Measurements from ENCODE around the gene GPR63.
"Not testable (repeated sequence)": the region's sequence is repeated elsewhere in the genome, so short reads cannot be mapped to it uniquely, and the experiment has no call there.

Gene GPR63

GRCh38 chr6:96837081-96837971 is at the start of gene GPR63:
GPR63 (minus strand) TSS chr6:96837477; CDS start chr6:96799731, 37,746 bp downstream.
- no peak for TF ChIP-seq CTCF (IDR thresholded peaks at IDR 0.05; ENCODE audit: low read depth, low read length, missing control alignments)
- peak; percentile 48 for DNase-seq (ENCODE audit: extremely low read depth, low read depth)
- peak within 1 kb of the TSS; percentile 86 for H3K4me3 ChIP-seq (replicated peaks; ENCODE audit: low read depth, low read length)

- no peak for DNase-seq (ENCODE audit: extremely low read depth, low read depth)
- no peak overlapping the region for H3K4me3 ChIP-seq (replicated peaks; ENCODE audit: low read depth, low read length)
- no peak for TF ChIP-seq CTCF (IDR thresholded peaks at IDR 0.05; ENCODE audit: low read depth, low read length, missing control alignments)
These were observed 49.2 kb upstream of the GPR63 start for GRCh38 chr6:96886519-96886918.

GRCh38 chr6:96885187-96885631 is 47.9 kb upstream of the GPR63 start:
- H3K4me3 ChIP-seq (replicated peaks; ENCODE audit: low read depth, low read length); DNase-seq (ENCODE audit: extremely low read depth, low read depth): not testable (repeated sequence)

GRCh38 chr6:96878143-96878542 is 40.9 kb upstream of the GPR63 start:
- DNase-seq (ENCODE audit: extremely low read depth, low read depth) = no peak
- TF ChIP-seq CTCF (IDR thresholded peaks at IDR 0.05; ENCODE audit: low read depth, low read length, missing control alignments) = no peak
- H3K4me3 ChIP-seq (replicated peaks; ENCODE audit: low read depth, low read length) = no peak overlapping the region

GRCh38 chr6:96876886-96877545 is 39.7 kb upstream of the GPR63 start:
- DNase-seq (ENCODE audit: extremely low read depth, low read depth) = no peak
- H3K4me3 ChIP-seq (replicated peaks; ENCODE audit: low read depth, low read length) = no peak overlapping the region
- TF ChIP-seq CTCF (IDR thresholded peaks at IDR 0.05; ENCODE audit: low read depth, low read length, missing control alignments) = no peak

- no peak for TF ChIP-seq CTCF (IDR thresholded peaks at IDR 0.05; ENCODE audit: low read depth, low read length, missing control alignments)
- H3K4me3 ChIP-seq (replicated peaks; ENCODE audit: low read depth, low read length) = no peak overlapping the region
- no peak for DNase-seq (ENCODE audit: extremely low read depth, low read depth)
These were observed 35.7 kb upstream of the GPR63 start for GRCh38 chr6:96872976-96873375.

GRCh38 chr6:96865055-96865405 is 27.8 kb upstream of the GPR63 start:
- no peak for TF ChIP-seq CTCF (IDR thresholded peaks at IDR 0.05; ENCODE audit: low read depth, low read length, missing control alignments)
- DNase-seq (ENCODE audit: extremely low read depth, low read depth) = no peak

More at GRCh38 chr6:96865055-96865405, 27.8 kb upstream of the GPR63 start:
- H3K4me3 ChIP-seq (replicated peaks; ENCODE audit: low read depth, low read length) = no peak overlapping the region
